CD4-positive, alpha-beta T cell treated with Interleukin-6 for 4 hours (primary cell): ENCODE results near the gene TOX2.

Experiments used
- DNase-seq: peaks from one replicate; pipeline ENCODE4 v3.0.0-alpha.2; 2020; ENCODE audit warnings: mixed read lengths

Gene TOX2

DNA sequence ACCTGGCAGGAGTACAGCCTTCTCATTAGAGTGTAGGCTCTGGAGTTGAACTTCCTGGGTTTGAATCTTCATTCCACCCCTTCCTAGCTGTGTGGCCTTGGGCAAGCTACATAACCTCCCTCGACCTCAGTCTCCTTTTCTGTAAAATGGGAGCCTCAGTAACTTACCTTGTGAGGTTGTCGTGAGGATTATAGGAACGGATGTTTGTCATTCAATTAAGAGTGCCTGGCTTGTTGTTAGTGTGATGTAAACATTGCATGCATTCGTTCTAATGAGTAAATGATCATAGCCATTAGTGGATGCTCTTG is 45.2 kb downstream of the TOX2 start:
- DNase-seq, result no peak

DNA sequence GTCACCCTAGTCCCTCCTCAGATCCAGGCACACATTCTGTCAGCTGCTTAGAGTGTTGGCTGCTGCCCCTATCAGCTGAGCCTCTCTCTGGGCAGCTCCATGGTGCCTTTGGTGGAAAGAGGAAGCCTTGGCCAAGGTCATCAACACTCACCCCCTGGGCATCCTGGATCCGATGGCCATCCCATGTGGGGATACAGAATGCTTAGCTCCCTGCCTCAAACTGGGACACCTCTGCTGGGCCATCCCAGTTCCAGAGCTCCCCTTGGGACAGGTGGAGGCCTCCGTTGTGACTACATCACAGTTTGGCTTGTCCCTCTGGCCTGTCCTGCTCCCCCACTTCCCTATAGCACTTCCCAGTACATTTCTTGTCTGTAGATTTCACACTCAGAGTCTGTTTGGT is 45.6 kb downstream of the TOX2 start:
- DNase-seq, result no peak

DNA sequence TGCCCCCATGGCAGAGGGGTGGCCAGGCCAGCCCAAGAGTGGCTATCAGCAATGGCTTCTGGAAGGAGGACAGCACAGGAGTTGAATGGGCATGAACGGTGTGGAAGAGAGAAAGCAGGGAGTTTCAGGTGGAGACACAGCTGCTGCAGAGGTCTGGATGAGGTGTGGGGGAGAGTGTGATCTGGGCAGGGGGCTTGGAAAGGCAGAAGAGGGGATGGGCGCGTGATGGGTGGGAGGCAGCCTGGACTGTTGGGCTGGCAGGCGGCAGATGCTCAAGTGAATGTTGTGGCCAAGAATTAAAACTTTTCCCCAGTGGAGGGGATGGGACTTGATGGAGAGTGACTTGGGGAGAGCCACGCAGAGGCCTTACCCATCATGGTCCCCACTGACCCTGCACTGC is 46.5 kb downstream of the TOX2 start:
- DNase-seq, result no peak

- no peak for DNase-seq
Measured at GRCh38 chr20:43961541-43962471, 47.2 kb downstream of the TOX2 start.

DNA sequence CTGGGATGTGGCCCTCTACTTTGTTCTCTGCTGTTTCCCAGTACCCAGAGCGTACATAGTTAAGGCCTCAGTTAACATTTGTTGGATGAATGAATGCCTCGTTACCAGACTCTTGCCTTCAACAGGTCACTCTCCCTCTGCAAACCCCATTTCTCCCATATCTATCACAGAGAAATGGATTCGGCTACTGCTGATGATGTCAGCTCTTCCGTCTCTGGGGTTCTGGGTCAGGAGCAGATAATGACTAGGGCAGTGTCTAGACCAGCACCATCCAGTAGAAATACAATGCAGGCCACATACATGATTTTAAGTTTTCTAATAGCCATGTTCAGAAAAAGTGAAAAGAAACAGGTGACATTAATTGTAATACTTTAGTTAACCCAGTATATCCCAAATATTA is 47.9 kb downstream of the TOX2 start:
- DNase-seq, result no peak

DNA sequence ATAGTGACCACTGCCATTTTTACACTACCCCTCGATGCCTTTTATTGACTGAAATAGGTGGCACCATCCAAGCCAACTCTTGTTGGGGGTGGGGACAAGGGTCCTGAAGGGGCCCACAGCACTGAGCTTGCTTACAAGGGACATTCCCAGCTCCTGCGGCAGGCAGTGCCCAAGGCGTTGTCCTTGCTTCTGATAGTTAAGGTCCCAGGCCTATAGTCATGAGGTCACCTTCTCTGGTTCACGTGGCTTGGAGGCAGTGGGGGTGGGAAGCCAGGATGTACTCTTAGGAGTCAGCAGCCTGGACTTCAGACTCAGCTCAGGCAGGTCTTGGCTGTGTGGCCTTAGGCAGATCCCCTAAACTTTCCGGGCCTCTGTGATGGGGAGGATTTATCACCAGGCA is 48.6 kb downstream of the TOX2 start:
- no peak for DNase-seq

GRCh38 chr20:43963872-43964791 is 49.5 kb downstream of the TOX2 start:
- peak; percentile 77 for DNase-seq

- no peak for DNase-seq
Measured at GRCh38 chr20:43968341-43969000, 53.8 kb downstream of the TOX2 start.

- no peak for DNase-seq
Measured at GRCh38 chr20:43969028-43969447, 54.4 kb downstream of the TOX2 start.

DNA sequence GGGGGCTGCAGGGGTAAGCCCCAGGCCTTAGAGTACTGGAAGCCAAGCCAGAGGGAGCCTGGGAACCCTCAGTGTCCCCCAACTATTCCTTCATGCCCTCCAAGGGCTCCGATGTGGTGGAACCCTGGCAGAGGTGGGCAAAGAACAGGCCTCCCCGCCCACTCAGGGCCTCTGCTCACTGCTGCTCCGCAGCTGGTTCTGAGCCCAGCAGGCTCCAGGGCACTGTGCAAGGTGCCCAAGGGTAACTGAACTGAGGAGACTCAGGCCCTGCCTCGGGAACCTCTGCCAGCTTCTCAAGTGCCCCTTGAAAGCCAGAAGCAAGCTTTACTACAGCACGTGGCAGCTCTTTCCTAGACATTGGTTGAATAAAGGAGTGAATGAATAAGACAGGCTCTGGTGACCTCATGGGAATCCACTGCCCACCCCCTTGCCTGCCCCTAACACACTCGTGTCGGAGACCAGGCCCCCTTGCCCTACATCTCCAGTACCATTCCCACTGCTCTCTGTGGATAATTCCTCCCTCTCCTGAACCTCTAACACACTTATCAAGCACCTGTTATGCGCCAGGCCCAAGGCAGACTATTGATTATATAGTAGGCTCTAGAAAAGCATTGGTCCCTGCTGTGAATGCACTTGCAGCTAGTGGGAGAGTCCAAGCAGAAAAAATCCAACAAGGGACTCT is 55.0 kb downstream of the TOX2 start:
- DNase-seq, result no peak

DNA sequence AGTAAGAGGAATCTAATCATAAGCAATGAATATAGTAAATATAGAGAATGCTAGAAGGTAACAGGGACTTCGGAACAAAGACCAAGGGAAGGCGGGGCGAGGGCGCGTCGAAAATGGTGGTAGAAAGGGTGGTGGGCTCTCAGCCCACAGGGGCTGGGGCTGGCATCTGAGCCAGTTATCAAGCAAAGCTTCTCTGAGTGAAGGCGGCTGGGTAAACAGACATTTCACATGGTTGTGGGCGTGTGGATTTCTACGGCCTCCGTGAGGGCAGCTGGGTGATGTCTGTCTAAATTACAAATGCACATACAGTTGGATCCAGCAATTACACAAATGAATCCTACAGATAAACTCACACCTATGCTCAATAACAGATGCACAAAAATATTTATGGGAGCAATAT is 56.6 kb downstream of the TOX2 start:
- DNase-seq, result no peak

DNA sequence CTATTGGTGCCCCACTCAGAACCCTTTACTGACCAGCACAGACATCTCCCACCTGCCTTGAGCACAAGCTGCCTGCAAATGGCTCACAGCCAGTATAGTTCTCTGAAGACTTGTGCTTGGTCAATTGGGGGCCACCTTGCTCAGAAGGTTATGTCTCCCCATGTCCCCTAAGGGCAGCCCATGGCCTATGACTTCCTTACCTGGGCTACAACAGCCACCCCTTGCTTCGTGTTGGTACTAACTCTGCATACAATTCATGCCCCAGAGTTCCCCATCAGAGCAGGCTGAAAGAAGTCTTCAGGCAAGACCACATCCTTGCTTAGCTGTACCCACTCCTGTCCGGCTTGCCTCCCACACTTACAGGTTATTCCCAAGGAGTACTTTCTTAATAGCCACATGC is 57.4 kb downstream of the TOX2 start:
- DNase-seq, result no peak

DNA sequence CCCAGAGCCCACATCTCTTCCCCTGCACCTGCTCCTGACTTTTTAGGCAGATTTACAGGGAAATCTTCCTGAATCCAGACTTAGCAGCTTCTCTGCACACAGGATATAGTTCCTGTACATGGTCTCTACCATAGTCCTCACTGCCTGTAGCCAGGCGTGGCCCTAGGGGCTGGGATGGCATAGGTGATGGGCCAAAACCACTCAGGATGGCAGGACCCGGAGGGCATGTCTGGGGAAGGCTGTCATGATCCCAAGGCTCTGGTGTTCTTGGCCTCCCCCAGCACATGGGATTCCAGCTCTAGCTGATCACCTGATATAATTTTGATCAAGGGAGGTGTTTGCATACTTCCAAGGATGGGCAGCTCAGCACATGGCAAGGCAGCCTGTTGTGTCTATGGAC is 58.0 kb downstream of the TOX2 start:
- no peak for DNase-seq

- DNase-seq, result no peak
Measured at GRCh38 chr20:43973231-43973630, 58.6 kb downstream of the TOX2 start.

DNA sequence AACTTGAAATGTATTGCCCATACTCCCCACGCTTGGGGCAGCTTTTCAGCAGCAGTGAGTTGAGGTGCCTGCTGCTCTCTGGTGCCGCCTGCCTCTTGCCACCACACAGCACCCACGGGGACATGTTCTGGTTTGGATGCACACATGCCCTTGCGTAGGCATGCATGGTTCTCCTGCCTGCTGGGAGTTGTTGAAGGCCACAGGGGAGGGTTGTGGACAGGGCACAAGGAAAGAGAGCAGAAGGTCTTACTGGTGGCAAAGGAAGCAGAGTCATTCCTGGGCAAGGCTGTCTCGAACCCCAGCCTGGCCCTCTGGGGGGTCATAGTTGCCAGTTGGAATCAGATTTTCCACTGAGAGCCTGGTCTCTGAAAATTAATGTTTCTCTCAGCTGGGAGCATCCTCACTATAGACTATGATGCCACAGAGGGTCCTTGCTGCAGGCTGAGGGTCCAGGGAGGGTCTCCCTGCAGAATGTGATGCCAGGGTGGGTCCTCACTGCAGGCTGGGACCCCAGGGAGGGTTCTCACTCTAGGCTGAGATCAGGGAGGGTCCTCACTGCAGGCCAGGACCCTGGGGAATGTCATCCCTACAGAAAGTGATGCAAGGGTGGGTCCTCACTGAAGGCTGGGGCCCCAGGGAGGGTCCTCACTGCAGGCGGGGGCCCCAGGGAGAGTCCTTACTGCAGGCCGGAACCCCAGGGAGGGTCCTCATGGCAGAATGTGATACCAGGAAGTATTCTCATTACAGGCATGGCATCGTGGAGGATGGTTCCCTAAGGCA is 59.2 kb downstream of the TOX2 start:
- DNase-seq, result no peak

DNA sequence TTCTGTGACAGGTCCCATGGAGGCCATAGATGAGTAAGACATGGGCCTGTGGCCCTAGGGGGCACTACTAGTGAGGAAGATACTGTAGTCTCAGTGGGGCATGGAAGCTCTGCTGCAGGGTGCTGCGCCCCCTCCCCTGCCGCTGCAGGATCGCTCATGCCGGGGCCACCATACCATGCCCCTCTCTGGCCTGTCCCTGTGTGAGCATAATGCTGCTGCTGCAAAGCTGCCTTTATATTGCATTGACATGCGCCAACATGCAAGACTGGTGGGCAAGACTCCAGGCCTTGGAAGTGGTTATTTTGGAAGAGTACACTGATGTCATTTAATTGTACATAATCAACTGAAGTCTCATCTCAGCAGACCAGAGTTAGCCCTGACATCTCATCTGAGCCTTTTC is 60.0 kb downstream of the TOX2 start:
- no peak for DNase-seq

DNA sequence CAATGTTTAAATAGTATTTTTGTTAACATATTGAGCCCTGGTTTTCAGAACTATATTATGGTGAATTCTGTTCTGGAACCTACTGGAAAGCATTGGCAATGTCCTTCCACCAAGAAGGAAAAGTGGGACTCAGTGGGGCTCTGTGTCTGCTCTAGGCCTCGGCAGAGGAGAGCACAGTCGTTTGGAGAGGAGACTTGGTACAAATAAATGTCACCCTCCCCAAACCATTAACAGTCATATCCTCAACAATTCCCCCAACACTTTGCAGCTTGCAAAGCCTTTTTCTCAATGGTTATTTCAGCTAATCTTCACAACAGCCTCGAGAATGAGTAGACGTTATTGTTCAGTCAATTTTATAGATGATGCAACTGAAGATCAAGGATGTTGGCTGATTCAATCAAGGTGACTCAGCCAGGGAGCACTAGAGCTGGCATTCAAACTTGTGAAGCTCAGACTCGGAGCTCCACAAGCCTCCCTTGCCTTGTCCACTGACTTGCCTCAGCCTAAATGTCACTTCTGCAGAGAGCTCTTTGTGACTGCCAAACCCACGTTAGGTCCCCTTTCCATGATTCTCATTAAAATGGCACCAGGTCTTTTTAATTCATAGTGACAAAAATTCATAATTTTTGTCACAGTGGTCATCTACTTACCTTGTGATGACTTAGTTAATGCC is 60.6 kb downstream of the TOX2 start:
- no peak for DNase-seq

DNA sequence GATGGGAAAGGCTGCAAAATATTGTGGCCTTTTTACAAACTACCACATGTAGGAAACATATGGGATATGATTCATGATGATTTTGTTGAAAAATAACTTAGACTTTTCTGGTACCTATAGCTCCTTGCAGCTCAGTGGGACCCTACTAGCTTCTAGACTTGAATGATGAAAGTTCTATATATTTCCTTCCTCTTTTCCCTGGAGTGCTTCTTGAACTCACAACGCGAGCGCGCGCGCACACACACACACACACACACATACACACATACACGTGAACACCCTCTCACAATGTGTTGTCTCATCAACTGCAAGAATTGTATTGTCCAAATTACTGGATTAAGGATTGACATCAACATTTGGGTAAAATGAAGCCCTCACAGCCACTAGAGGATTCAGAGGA is 61.9 kb downstream of the TOX2 start:
- no peak for DNase-seq

GRCh38 chr20:43977252-43977651 is 62.6 kb downstream of the TOX2 start:
- DNase-seq, result no peak

DNA sequence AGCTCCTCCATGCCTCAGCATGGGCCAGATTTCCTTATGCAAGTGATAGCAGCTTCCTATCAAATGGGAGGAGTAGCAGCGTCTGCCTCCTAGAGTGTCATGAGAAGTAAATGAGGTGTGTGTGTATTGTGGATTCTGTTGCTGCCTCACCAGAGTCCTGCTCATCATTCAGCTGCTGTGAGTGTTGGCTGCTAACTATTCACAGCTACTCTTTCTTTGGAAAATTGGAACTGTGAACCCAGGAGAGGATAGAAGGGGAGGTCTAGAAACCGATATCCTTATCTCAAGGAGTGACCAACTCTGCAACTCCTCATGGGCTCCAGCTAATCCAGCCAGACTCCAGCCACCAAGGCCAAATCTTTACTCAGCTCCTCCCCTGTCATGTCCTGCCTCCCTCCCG is 63.3 kb downstream of the TOX2 start:
- DNase-seq, result no peak

DNA sequence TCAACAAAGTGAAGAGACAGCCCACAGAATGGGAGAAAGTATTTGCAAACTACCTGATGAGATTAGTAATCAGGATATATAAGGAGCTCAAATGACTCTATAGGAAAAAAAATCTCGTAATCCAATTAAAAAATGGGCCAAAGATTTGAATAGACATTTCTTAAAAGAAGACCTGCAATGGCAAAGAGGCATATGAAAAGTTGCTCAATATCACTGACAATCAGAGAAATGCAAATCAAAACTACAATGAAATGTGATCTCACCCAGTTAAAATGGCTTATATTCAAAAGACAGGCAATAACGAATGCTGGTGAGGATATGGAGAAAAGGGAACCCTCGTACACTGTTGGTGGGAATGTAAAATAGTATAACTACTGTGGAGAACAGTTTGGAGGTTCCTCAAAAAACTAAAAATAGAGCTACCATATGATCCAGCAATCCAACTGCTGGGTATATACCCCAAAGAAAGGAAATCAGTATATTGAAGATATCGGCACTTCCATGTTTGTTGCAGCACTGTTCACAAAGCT is 65.0 kb downstream of the TOX2 start:
- DNase-seq, result no peak
